GM21381 (cell line): ENCODE data around the gene UBE2N.

Experiments used
- ATAC-seq: cut with Tn5 transposase; IDR thresholded peaks from one replicate; pipeline ENCODE4 v1.9.1; 2021; ENCODE audit warnings: mild to moderate bottlenecking, moderate library complexity; ENCODE audit not compliant: unreplicated experiment

The UBE2N gene

GRCh38 chr12:93361151-93361919 is 80.4 kb downstream of the UBE2N start:
- no peak for ATAC-seq

- no peak for ATAC-seq
These were observed 81.1 kb downstream of the UBE2N start for GRCh38 chr12:93360688-93361087.

- ATAC-seq: no peak
These were observed 82.9 kb downstream of the UBE2N start for GRCh38 chr12:93358821-93359220.

- no peak for ATAC-seq
These were observed 83.7 kb downstream of the UBE2N start for GRCh38 chr12:93358058-93358457.

- no peak for ATAC-seq
These were observed 85.5 kb downstream of the UBE2N start for GRCh38 chr12:93356214-93356613.
